A549 (cell line): Measurements from ENCODE around the gene COL13A1.

Source experiments
- CHD2 ChIP-seq: fragments of 150-350 bp; IDR thresholded peaks from 2 replicates; pipeline ENCODE4 v1.6.1; 2014; ENCODE audit warnings: low read length; ENCODE audit not compliant: partially characterized antibody
- EHF ChIP-seq: fragments of 250-450 bp; sonication (Bioruptor Pico); IDR thresholded peaks from 2 replicates; pipeline ENCODE4 v1.5.0; 2020; ENCODE audit warnings: mild to moderate bottlenecking
- EHMT2 ChIP-seq: fragments of 200-600 bp; sonication (generic); IDR thresholded peaks from 2 replicates; pipeline ENCODE4 v1.6.1; 2016; ENCODE audit warnings: antibody characterized with exemption, low read depth, mild to moderate bottlenecking, moderate library complexity
- EP300 ChIP-seq, 2 experiments: fragments of >200 bp; sonication (Bioruptor Twin); formaldehyde crosslinking; IDR thresholded peaks; 2 replicates in 1 of 2; 3 replicates in 1 of 2; pipeline ENCODE4 v1.6.1; 2016 to 2017
- HDAC2 ChIP-seq: fragments of 200-600 bp; sonication (generic); IDR thresholded peaks from 2 replicates; pipeline ENCODE4 v1.6.1; 2016
- KDM5A ChIP-seq: fragments of 200-600 bp; sonication (generic); IDR thresholded peaks from 2 replicates; pipeline ENCODE4 v1.6.1; 2016; ENCODE audit warnings: antibody characterized with exemption, mild to moderate bottlenecking
- POLR2A ChIP-seq: IDR thresholded peaks from 2 replicates; pipeline ENCODE4 v1.6.1; 2012; ENCODE audit warnings: mild to moderate bottlenecking, low read length
- TF ChIP-seq, protein P1 (sequence below): fragments of >200 bp; sonication (Bioruptor Twin); formaldehyde crosslinking; IDR thresholded peaks from 3 replicates; pipeline ENCODE4 v1.5.1; 2016
- TF ChIP-seq, protein P2 (sequence below): fragments of 250-450 bp; sonication (Bioruptor Pico); IDR thresholded peaks from 2 replicates; pipeline ENCODE4 v1.5.0; 2021; ENCODE audit warnings: mild to moderate bottlenecking, moderate library complexity, borderline replicate concordance
- TF ChIP-seq, protein P3 (sequence below): IDR thresholded peaks from 2 replicates; pipeline ENCODE4 v1.6.1; 2012
- TF ChIP-seq, protein P4 (sequence below): fragments of 250-450 bp; sonication (Bioruptor Pico); IDR thresholded peaks from 2 replicates; pipeline ENCODE4 v1.5.0; 2020; ENCODE audit warnings: low read depth, mild to moderate bottlenecking, moderate library complexity
- TF ChIP-seq, protein P5 (sequence below): fragments of 450-650 bp; IDR thresholded peaks from 2 replicates; pipeline ENCODE4 v1.6.1; 2014; ENCODE audit warnings: antibody characterized with exemption

DNA sequence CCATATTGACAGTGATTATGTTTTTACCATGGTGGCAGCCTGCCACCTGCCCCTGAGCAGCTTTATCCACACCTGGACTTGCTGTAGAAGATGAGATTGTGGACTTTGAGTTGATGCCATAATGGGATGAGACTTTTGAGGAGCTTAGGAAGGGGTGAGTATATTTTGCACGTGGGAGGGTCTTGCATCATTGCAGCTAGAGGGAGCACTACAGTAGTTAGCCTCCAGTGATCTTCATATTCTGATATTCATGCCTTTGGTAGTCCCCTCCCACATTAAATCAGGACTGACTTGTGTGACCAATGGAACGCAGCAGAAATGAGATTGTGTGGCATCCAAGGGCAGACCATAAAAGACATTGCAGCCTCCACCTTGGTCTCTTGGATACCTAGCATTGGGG is 18.2 kb upstream of the COL13A1 start:
- TF ChIP-seq, protein P1, sequence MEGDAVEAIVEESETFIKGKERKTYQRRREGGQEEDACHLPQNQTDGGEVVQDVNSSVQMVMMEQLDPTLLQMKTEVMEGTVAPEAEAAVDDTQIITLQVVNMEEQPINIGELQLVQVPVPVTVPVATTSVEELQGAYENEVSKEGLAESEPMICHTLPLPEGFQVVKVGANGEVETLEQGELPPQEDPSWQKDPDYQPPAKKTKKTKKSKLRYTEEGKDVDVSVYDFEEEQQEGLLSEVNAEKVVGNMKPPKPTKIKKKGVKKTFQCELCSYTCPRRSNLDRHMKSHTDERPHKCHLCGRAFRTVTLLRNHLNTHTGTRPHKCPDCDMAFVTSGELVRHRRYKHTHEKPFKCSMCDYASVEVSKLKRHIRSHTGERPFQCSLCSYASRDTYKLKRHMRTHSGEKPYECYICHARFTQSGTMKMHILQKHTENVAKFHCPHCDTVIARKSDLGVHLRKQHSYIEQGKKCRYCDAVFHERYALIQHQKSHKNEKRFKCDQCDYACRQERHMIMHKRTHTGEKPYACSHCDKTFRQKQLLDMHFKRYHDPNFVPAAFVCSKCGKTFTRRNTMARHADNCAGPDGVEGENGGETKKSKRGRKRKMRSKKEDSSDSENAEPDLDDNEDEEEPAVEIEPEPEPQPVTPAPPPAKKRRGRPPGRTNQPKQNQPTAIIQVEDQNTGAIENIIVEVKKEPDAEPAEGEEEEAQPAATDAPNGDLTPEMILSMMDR, result no peak
- TF ChIP-seq HDAC2 (no peak), EHMT2 (no peak), CHD2 (no peak), EP300 (IDR thresholded peaks at IDR 0.05) (no peak), POLR2A (no peak), KDM5A (no peak), EHF (CRISPR knock-in tag) (no peak)
- TF ChIP-seq, protein P2, sequence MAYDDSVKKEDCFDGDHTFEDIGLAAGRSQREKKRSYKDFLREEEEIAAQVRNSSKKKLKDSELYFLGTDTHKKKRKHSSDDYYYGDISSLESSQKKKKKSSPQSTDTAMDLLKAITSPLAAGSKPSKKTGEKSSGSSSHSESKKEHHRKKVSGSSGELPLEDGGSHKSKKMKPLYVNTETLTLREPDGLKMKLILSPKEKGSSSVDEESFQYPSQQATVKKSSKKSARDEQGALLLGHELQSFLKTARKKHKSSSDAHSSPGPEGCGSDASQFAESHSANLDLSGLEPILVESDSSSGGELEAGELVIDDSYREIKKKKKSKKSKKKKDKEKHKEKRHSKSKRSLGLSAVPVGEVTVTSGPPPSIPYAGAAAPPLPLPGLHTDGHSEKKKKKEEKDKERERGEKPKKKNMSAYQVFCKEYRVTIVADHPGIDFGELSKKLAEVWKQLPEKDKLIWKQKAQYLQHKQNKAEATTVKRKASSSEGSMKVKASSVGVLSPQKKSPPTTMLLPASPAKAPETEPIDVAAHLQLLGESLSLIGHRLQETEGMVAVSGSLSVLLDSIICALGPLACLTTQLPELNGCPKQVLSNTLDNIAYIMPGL, result no peak
- TF ChIP-seq, protein P3, sequence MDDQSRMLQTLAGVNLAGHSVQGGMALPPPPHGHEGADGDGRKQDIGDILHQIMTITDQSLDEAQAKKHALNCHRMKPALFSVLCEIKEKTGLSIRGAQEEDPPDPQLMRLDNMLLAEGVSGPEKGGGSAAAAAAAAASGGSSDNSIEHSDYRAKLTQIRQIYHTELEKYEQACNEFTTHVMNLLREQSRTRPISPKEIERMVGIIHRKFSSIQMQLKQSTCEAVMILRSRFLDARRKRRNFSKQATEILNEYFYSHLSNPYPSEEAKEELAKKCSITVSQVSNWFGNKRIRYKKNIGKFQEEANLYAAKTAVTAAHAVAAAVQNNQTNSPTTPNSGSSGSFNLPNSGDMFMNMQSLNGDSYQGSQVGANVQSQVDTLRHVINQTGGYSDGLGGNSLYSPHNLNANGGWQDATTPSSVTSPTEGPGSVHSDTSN, result no peak
- TF ChIP-seq, protein P4, sequence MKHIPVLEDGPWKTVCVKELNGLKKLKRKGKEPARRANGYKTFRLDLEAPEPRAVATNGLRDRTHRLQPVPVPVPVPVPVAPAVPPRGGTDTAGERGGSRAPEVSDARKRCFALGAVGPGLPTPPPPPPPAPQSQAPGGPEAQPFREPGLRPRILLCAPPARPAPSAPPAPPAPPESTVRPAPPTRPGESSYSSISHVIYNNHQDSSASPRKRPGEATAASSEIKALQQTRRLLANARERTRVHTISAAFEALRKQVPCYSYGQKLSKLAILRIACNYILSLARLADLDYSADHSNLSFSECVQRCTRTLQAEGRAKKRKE, result no peak
- TF ChIP-seq, protein P5, sequence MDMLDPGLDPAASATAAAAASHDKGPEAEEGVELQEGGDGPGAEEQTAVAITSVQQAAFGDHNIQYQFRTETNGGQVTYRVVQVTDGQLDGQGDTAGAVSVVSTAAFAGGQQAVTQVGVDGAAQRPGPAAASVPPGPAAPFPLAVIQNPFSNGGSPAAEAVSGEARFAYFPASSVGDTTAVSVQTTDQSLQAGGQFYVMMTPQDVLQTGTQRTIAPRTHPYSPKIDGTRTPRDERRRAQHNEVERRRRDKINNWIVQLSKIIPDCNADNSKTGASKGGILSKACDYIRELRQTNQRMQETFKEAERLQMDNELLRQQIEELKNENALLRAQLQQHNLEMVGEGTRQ, result no peak
